Cardiac muscle cell (in vitro differentiated cells and primary cell): ENCODE data around the gene GNPDA1. TPM values are rescaled to one million over a fixed set of nuclear protein-coding genes. Genes with fewer than 3 reads are reported as not detected.

Source experiments
- DNase-seq, 2 donors: peaks; one replicate each; pipeline versions ENCODE4 v3.0.0 to v3.0.0-alpha.2; 2010 to 2017; ENCODE audit warnings: low read depth in 1 of 2, low spot score in 1 of 2
- H3K27ac ChIP-seq: fragments of 200-600 bp; sonication (generic); 2 replicates; pipeline ENCODE4 v1.5.1; 2016
- H3K27me3 ChIP-seq: fragments of 200-600 bp; sonication (generic); 2 replicates; pipeline ENCODE4 v1.6.0; 2016; ENCODE audit warnings: control low read depth
- H3K36me3 ChIP-seq: fragments of 200-600 bp; sonication (generic); 2 replicates; pipeline ENCODE4 v1.5.1; 2016; ENCODE audit warnings: control low read depth
- H3K4me1 ChIP-seq: fragments of 200-600 bp; sonication (generic); 2 replicates; pipeline ENCODE4 v1.8.1; 2017; ENCODE audit warnings: low read depth, mild to moderate bottlenecking, mixed run types
- H3K4me3 ChIP-seq: fragments of 200-600 bp; sonication (generic); 2 replicates; pipeline ENCODE4 v1.5.1; 2016; ENCODE audit warnings: mild to moderate bottlenecking
- H3K9me3 ChIP-seq: fragments of 200-600 bp; sonication (generic); 2 replicates; pipeline ENCODE4 v1.5.1; 2017; ENCODE audit warnings: low read depth, mild to moderate bottlenecking, control low read depth
- polyA plus RNA-seq: library from polyadenylated mRNA; unstranded; fragments of >200 nt; fragmentation: Nextera tagmentation; extraction: Ambion mirVana; gene quantifications from 2 replicates; pipeline ENCODE4 v1.2.1, GENCODE V29; 2016
- total RNA-seq: library from RNA; depleted of rRNA; stranded (reverse); fragments of >200 nt; gene quantifications from 2 replicates; pipeline ENCODE4 v1.2.3, GENCODE V29; 2016
- TF ChIP-seq, protein P1 (sequence below): IDR thresholded peaks from 2 replicates; pipeline ENCODE4 v1.5.1; 2012; ENCODE audit warnings: low read depth, mild to moderate bottlenecking, low read length

Gene GNPDA1
- total and polyA plus RNA-seq, 2 experiments from 2014 or later: 25.8 to 47.6 TPM

DNA sequence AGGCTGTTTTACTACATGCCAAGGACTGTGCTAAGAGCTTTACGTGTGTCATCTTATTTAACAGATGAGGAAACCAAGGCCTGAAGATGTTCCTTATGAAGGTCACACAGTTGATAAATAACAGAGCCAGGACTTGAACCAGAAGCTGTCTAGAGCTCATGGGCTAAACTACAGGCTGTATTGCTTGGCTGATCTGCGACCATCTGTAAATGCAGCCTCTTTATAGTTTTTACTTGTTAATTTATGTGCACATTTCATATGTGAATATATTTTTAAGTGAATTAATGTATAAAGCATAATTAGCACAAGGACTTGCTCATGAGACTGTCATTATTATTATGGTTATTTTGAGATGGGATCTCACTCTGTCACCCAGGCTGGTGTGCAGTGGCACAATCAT is 19.3 kb upstream of the GNPDA1 start:
- no peaks in the 10 kb centered on the region for H3K27me3 ChIP-seq
- no peaks in the 10 kb centered on the region for H3K4me1 ChIP-seq
- H3K4me3 ChIP-seq: no peak overlapping the region
- no peaks in the 10 kb centered on the region for H3K36me3 ChIP-seq
- H3K9me3 ChIP-seq: no peaks in the 10 kb centered on the region
- TF ChIP-seq, protein P1, sequence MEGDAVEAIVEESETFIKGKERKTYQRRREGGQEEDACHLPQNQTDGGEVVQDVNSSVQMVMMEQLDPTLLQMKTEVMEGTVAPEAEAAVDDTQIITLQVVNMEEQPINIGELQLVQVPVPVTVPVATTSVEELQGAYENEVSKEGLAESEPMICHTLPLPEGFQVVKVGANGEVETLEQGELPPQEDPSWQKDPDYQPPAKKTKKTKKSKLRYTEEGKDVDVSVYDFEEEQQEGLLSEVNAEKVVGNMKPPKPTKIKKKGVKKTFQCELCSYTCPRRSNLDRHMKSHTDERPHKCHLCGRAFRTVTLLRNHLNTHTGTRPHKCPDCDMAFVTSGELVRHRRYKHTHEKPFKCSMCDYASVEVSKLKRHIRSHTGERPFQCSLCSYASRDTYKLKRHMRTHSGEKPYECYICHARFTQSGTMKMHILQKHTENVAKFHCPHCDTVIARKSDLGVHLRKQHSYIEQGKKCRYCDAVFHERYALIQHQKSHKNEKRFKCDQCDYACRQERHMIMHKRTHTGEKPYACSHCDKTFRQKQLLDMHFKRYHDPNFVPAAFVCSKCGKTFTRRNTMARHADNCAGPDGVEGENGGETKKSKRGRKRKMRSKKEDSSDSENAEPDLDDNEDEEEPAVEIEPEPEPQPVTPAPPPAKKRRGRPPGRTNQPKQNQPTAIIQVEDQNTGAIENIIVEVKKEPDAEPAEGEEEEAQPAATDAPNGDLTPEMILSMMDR: no peak
- no peak for DNase-seq
- H3K27ac ChIP-seq: no peak overlapping the region

DNA sequence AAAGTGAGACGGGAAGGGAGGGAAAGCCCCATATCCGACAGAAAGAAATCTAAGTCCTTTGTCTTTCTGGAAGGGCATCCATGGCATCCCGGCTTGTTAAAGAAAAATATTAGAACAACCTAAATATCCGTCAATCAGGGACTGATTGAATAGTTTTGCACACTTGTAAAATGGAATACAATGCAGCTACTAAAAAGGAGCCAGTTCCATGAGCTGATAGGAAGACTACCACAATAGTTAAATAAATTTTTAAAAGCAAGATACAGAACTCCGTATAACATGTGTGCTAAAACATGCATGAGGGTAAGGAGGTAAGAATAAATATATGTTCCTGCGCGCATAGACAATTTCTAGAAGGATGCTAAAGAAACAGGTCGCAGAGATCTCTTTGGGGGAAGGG is 12.8 kb upstream of the GNPDA1 start:
- H3K36me3 ChIP-seq: no peaks in the 10 kb centered on the region
- DNase-seq: no peak
- H3K27ac ChIP-seq: no peak overlapping the region
- peaks cover 10% of the 10 kb centered on the region for H3K27me3 ChIP-seq
- TF ChIP-seq, protein P1: no peak
- no peaks in the 10 kb centered on the region for H3K9me3 ChIP-seq
- peaks cover 2% of the 10 kb centered on the region for H3K4me1 ChIP-seq
- H3K4me3 ChIP-seq: no peak overlapping the region

DNA sequence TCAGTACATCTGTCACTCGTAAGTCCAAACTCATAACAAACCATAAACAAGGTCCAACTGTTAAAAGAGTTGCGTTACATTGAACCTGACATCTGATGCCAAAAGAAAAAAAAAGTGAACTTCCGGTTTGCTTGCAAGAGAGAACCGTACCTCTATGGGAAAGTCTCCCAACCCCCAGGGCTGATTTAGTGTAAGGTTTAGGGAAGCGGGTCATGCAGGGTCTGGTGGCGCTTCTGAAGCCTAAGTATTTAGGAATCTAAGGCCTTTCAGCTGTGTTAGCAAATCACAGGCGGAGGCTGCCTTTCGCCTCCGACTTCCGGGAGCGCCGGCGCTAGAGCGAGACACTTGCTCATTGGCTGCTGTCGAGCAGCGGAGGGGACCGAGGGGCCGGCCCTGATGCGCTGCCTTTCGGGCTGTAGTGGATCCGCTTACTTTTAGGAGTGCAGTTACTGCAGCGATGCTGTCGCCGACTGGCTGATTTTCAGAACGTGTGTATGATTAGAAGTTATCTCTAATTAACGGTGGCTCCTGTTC is 12.0 kb upstream of the GNPDA1 start:
- Histone ChIP-seq H3K27ac (peak overlapping the region; percentile 83), H3K4me3 (peak overlapping the region; percentile 30), H3K27me3 (peaks cover 10% of the 10 kb centered on the region), H3K9me3 (no peaks in the 10 kb centered on the region), H3K36me3 (no peaks in the 10 kb centered on the region), H3K4me1 (peaks cover 2% of the 10 kb centered on the region)
- TF ChIP-seq, protein P1: no peak
- peak; percentile 91 to 93 for DNase-seq

DNA sequence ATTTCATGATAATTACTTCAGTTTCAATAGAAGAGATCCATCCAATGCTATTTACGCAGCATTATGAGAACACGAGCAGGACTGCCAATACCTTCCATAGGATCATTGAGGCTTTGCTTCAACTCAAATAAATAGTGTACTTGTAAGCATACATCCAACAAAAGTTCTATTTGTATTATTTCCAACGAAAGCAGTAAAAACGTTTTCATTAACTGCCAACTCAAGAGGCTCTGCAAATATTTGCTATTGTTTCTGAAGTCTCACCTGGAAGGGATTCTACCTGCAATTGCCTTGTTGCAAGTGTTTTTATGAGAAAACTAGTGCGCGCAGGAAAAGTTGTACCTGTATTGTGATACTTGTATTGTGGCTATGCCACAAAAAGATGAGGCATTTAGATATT is 11.0 kb upstream of the GNPDA1 start:
- peak overlapping the region; percentile 30 for H3K4me3 ChIP-seq
- H3K9me3 ChIP-seq: no peaks in the 10 kb centered on the region
- TF ChIP-seq, protein P1: no peak
- H3K27me3 ChIP-seq: peaks cover 10% of the 10 kb centered on the region
- H3K27ac ChIP-seq: peak overlapping the region; percentile 83
- H3K36me3 ChIP-seq: no peaks in the 10 kb centered on the region
- H3K4me1 ChIP-seq: peaks cover 2% of the 10 kb centered on the region
- DNase-seq: no peak

DNA sequence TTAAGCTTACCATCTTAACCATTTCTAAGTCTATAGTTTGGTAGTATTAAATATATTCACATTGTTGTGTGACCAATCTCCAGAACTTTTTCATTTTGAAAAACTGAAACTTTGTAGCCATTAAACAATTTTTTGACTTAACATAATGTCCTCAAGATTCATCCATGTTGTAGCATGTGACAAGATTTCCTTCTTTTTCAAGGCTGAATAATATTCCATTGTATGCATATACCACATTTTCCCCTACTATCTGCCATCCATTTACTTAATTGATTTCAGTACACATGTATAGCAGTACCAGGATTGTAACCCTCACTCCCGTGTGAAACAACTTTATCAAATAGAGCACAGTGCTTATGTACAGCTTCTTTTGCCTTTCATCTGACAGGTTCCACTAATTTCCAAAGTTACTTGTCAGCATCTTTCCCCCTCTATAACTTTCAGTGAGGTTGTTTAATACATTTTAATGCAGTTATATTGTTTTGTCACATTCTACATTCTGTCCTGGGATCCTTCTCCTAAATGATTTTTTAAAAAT is 7.4 kb upstream of the GNPDA1 start:
- Histone ChIP-seq H3K27me3 (peaks cover 10% of the 10 kb centered on the region), H3K36me3 (no peaks in the 10 kb centered on the region), H3K9me3 (no peaks in the 10 kb centered on the region), H3K4me1 (peaks cover 2% of the 10 kb centered on the region), H3K27ac (no peak overlapping the region), H3K4me3 (no peak overlapping the region)
- TF ChIP-seq, protein P1: no peak
- no peak for DNase-seq
